Measurements from ENCODE around the gene OR4M1. TPM values are rescaled to one million over a fixed set of nuclear protein-coding genes. Genes with fewer than 3 reads are reported as not detected.
"Not testable (repeated sequence)": the region's sequence is repeated elsewhere in the genome, so short reads cannot be mapped to it uniquely, and the experiment has no call there.

The OR4M1 gene
- total RNA-seq, 1 donor from 2014 or later: not detected

- Histone ChIP-seq H3K27ac (replicated peaks) (no peak overlapping the region), H3K4me1 (no peaks in the 10 kb centered on the region), H3K4me3 (no peak overlapping the region), H3K27me3 (ENCODE audit: low read depth) (no peaks in the 10 kb centered on the region), H3K9me3 (replicated peaks) (peaks cover 18% of the 10 kb centered on the region), H3K36me3 (no peaks in the 10 kb centered on the region)
- intact Hi-C loops (cut with micrococcal nuclease): no loop called here
- DNase-seq: no peak
- TF ChIP-seq CTCF (IDR thresholded peaks at IDR 0.05; ENCODE audit: borderline replicate concordance): no peak
These were observed 27.2 kb downstream of the OR4M1 start for GRCh38 chr14:19800282-19801117.

GRCh38 chr14:19801118-19801464 lies 27.8 kb downstream of the OR4M1 start:
- H3K9me3 ChIP-seq (replicated peaks): peaks cover 18% of the 10 kb centered on the region
- no peaks in the 10 kb centered on the region for H3K27me3 ChIP-seq (ENCODE audit: low read depth)
- no peak overlapping the region for H3K27ac ChIP-seq (replicated peaks)
- H3K4me3 ChIP-seq: no peak overlapping the region
- H3K4me1 ChIP-seq: no peaks in the 10 kb centered on the region
- DNase-seq: no peak
- H3K36me3 ChIP-seq: no peaks in the 10 kb centered on the region
- intact Hi-C loops (cut with micrococcal nuclease): no loop called here
- TF ChIP-seq CTCF (IDR thresholded peaks at IDR 0.05; ENCODE audit: borderline replicate concordance): no peak

GRCh38 chr14:19803470-19803869 lies 30.2 kb downstream of the OR4M1 start, which contains the start of gene OR4N2:
Gene OR4N2 (plus strand): TSS chr14:19803770. CDS start chr14:19827449, 23,679 bp downstream.
- H3K36me3 ChIP-seq; DNase-seq; H3K4me3 ChIP-seq; intact Hi-C loops (cut with micrococcal nuclease); H3K4me1 ChIP-seq; H3K27me3 ChIP-seq (ENCODE audit: low read depth); H3K27ac ChIP-seq (replicated peaks): not testable (repeated sequence)
- H3K9me3 ChIP-seq (replicated peaks): peaks cover 29% of the 10 kb centered on the region

GRCh38 chr14:19813171-19813920 lies 40.0 kb downstream of the OR4M1 start:
- intact Hi-C loops (cut with micrococcal nuclease); H3K4me3 ChIP-seq: not testable (repeated sequence)
- peaks cover 61% of the 10 kb centered on the region for H3K9me3 ChIP-seq (replicated peaks)

GRCh38 chr14:19819879-19820278 lies 46.6 kb downstream of the OR4M1 start:
- peaks cover 43% of the 10 kb centered on the region for H3K9me3 ChIP-seq (replicated peaks)
- H3K36me3 ChIP-seq; intact Hi-C loops (cut with micrococcal nuclease); H3K27me3 ChIP-seq (ENCODE audit: low read depth); H3K4me3 ChIP-seq; H3K4me1 ChIP-seq; DNase-seq; H3K27ac ChIP-seq (replicated peaks): not testable (repeated sequence)

More at GRCh38 chr14:19813171-19813920, 40.0 kb downstream of the OR4M1 start:
- not testable (repeated sequence) for DNase-seq; H3K27me3 ChIP-seq (ENCODE audit: low read depth); H3K4me1 ChIP-seq; H3K27ac ChIP-seq (replicated peaks); H3K36me3 ChIP-seq

GRCh38 chr14:19821016-19821415 lies 47.7 kb downstream of the OR4M1 start:
- H3K9me3 ChIP-seq (replicated peaks): peaks cover 40% of the 10 kb centered on the region
- H3K36me3 ChIP-seq; intact Hi-C loops (cut with micrococcal nuclease); DNase-seq; H3K27ac ChIP-seq (replicated peaks); H3K4me1 ChIP-seq; H3K27me3 ChIP-seq (ENCODE audit: low read depth); H3K4me3 ChIP-seq: not testable (repeated sequence)

GRCh38 chr14:19823178-19823577 lies 49.9 kb downstream of the OR4M1 start:
- H3K4me3 ChIP-seq: no peak overlapping the region
- no peak for TF ChIP-seq CTCF (IDR thresholded peaks at IDR 0.05; ENCODE audit: borderline replicate concordance)
- peaks cover 28% of the 10 kb centered on the region for H3K9me3 ChIP-seq (replicated peaks)
- H3K36me3 ChIP-seq: no peaks in the 10 kb centered on the region
- H3K27me3 ChIP-seq (ENCODE audit: low read depth): no peaks in the 10 kb centered on the region
- H3K27ac ChIP-seq (replicated peaks): no peak overlapping the region
- H3K4me1 ChIP-seq: no peaks in the 10 kb centered on the region
- no peak for DNase-seq
- intact Hi-C loops (cut with micrococcal nuclease): no loop called here
